ENCODE data around the gene SETSIP.
"Not testable (repeated sequence)": the region's sequence is repeated elsewhere in the genome, so short reads cannot be mapped to it uniquely, and the experiment has no call there.

The SETSIP gene, protein sequence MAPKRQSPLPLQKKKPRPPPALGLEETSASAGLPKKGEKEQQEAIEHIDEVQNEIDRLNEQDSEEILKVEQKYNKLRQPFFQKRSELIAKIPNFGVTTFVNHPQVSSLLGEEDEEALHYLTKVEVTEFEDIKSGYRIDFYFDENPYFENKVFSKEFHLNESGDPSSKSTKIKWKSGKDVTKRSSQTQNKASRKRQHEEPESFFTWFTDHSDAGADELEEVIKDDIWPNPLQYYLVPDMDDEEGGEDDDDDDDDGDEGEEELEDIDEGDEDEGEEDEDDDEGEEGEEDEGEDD

DNA sequence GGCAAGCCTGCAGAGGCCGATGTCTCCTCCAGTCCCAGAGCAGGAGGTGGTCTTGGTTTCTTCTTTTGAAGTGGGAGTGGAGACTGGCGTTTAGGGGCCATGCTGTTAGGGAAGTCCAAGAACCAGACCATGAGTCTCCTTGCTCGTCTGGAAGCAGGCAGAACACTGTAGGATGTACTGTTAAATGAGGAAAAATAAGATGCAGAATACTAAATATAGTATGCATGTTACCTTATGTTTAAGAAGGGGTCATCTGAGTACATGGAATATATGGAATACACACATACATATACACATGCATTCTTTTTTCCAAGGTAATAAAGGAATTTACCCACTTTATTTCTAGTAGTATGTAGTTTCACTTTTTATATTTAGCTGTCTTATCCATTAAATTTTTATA, at the start of gene SETSIP:
TSS of gene SETSIP (minus strand) at position 101 of the 400 bp plus-strand sequence. CDS start at position 101, 0 bp downstream.
- no peak for DNase-seq (ENCODE audit: low spot score)

DNA sequence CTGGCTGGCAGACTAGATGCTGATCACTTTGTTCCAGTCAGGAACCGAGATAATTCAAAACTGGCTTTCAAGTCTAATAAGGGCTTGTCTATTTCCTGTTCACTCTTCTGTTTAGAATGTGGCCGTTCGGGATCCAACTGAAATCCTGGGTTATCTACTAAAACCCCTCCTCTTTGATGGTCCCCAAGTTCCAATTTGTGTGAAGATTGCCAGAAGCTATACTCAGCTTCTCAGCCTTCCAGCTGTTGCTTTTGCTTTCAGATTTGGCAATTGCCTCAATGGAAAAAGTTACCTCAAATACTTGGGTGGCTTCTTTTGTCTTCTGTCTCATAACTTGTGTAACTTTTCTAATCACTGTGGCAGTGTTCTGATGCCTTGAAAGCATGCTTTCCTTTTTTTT, 48.7 kb upstream of the SETSIP start:
- no peak for DNase-seq (ENCODE audit: low spot score)

DNA sequence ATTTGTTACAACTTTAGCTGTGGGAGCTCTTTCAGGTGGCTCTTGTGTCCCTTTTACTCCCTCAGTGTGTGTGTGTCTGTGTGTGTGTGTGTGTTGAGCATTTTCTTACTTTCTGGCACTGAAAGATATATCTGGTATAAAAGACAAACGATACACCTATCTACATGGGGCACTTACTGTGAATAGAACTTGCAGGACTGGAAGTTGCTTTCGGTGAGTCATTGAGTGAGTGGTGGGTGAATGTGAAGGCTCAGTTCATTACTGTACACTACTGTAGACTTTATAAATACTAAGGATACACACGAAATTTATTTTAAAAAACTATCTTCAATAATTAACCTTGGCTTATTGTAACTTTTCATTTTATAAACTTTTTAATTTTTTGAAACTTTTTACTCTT, 43.6 kb upstream of the SETSIP start:
- no peak for DNase-seq (ENCODE audit: low spot score)

DNA sequence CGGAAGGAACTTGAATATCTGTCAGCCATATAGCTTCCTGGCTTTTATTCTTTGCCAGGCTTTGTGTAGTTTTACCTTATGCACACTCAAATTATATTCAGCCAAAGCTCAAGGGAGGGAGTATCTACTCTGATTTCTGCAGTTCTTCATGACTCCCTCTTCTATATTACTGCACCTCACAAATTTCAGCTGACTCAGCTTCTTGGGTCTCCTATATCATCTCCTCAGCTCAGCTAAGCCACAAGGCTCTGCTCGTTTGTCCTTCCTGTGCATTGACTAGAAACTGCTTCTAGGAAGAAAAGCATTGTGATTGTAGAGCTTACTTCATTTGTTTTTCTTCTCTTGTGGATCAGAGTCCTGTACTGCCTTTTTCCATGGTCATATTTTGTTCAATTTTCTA, 42.3 kb upstream of the SETSIP start:
- no peak for DNase-seq (ENCODE audit: low spot score)

DNA sequence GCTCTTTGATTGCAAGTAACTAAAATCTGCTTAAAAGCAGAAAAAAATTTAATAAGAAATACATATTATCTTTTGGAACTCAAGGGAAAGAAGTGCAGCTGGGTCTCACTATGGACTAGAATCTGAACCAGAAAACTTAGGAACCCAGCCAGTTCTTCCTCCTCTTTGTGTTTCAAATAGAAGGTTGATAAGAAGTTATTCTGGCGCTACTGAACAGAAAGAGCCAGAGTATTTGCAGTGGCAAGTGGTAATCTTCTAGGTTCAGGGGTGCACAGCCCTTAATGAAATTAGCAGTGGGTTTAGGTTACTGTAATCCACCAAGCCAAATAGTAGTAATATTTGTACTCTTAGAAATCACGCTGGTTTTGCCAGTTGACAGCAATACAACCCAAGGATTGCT, 33.4 kb upstream of the SETSIP start:
- DNase-seq (ENCODE audit: low spot score), result no peak

DNA sequence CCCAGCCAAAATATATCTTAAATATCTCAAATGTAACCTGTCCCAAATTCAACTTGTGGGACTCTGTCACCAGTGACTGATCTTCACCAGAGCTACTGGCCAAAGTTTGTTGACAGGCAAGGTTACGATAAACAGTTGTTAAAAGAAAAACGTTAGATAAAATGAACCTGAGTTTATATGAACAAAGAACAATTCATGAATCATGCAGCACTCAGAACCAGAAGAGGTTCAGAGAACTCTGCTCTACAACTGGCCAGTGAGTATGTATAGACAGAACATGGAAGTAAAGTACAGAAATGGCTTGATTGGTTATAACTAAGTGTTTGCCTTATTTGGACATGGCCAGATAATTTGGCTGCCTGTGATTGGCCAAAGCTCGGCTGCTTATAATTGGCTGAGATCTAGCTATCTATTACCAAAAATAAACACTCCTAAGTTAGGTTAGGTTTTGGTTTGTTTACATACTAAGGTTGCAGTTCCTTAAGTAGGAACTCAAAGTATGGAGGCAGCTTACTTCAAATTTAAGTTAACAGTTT, 30.4 kb upstream of the SETSIP start:
- no peak for DNase-seq (ENCODE audit: low spot score)

DNA sequence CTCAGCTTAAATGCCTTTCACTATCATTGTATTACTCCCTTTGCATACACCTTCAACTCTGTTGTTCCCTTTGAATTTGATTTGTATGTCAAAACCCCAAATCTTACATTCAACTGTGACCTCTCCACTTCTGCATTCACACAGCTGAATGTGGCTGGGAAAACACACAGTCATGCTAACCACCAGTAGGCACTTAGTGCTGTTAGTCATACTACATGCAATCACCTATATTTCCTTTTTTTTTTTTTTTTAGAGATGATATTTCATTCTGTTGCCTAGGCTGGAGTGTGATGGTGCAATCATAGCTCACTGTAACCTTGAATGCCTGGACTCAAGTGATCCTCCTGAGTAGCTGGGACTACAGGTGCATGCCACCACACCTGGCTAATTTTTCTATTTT, 21.1 kb upstream of the SETSIP start:
- DNase-seq (ENCODE audit: low spot score), result no peak

DNA sequence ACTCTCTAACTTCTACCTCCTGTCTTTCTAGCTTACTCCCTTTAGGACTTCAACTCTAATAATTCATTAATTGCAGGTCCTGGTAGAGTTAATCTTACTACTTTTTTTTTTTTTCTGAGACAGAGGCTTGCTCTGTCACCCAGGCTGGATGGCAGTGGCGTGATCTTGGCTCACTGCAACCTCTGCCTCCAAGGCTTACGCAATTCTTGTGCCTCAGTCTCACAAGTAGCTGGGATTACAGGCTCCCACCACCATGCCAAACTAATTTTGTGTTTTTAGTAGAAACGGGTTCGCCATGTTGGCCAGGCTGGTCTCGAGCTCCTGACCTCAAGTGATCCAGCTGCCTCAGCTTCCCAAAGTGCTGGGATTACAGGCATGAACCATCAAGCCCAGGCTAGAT, 20.7 kb upstream of the SETSIP start:
- no peak for DNase-seq (ENCODE audit: low spot score)

DNA sequence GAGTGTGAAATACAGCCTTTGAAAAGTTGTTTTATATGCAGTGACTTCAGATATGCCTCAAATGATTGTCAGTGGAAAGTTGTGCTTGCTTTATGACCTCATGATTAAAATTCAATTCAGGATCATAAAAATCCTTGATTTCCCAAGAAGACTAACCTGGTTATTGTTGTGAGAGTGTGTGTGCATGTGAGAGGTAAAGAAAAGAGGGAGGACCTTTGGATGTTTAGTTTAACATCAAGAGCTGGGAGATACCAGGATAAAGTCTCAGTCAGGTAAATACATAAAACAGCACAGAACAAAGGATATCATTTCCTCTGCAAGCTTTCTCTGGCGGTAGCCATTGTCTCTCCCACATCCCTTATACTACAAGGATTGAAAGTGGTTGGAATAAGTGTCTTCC, 19.4 kb upstream of the SETSIP start:
- DNase-seq (ENCODE audit: low spot score), result no peak

DNA sequence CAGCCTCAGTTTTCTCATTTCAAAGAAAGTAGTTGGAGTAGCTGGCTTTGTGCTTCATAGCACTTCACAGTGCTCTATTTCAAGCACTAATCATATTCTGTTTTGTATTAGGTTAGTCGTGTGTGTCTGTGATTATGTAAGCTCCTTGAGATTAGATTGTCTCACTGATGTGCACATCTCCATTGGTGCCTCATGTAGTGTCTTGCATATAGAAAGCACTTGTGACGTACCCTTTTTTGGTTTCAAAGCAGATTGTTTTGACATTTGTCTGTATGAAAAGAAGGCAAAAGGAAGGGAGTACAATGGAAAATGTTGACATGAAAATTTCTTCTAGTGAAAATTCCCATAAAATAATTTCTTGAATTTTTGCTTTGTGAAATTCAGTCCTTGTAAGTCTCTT, 18.9 kb upstream of the SETSIP start:
- no peak for DNase-seq (ENCODE audit: low spot score)

DNA sequence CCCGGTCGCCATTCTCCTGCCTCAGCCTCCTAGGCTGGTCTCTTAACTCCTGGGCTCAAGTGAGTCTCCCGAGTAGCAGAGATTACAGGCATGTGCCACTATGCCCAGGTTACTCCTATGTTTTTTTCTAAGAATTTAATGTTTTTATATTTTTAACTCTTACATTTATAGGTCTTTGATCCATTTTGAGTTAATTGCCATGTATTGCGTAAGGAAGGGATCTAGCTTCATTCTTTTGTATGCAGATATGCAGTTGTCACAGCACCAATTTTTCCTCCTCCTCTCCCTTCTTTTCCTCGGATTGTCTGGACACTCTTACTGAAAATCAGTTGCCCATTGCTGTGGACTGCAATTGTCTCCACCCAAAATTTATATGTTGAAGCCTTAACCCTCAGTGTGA, 16.4 kb upstream of the SETSIP start:
- DNase-seq (ENCODE audit: low spot score), result no peak

DNA sequence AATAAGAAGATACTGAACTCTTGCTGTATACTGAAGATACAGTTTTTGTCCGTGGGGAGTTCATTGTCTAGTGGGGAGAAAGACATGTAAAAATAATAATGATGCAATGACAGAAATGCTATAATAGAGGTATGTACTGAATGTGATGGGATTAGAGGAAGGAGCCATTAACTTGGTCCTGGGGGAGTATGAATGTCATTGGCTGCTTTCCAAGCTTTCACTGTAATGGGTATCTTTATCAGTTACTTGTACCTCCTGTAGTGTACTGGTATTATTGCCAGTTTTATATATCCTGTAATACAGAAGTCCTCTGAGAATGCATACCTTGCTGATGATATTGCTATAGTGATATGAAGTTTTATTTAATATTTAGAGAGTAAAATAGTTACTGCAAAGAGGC, 12.3 kb upstream of the SETSIP start:
- DNase-seq (ENCODE audit: low spot score), result no peak

DNA sequence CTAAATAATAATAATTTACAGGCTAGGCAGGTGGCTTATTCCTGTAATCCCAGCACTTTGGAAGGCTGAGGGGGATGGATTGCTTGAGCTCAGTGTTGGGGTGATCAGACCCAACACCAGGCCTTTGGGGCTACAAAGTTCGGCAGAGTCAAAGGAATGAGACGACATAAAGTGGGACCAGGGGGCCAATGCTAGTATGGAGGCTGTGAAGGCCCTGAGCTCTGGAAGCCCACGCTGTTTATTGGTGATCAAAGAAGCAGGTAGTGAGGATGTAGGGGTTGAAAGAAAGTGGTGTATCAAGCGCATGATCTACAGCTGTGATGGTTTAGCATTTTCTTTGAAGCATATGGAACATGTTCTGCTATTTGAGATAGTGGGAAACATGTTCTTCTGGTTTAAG, 10.5 kb upstream of the SETSIP start:
- no peak for DNase-seq (ENCODE audit: low spot score)

DNA sequence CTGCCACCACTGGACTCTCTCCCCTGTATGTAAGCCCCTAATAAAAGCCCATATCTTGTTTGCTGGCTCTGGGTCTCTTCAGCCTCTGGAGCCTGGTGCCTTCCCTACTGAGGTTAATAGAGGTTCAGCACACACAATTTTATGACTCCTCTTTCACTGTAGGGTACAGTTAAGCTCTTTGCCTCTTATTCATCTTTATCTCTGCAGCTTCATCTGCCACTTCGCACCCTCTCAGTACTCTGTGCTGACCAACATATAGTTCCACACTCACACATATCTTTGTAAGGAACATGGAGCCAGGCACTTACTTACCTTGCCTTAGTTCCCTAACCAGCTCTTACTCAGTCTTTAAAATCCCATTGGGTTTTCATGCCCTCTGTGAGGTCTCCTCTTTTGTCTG, 9.4 kb upstream of the SETSIP start:
- DNase-seq (ENCODE audit: low spot score), result no peak

DNA sequence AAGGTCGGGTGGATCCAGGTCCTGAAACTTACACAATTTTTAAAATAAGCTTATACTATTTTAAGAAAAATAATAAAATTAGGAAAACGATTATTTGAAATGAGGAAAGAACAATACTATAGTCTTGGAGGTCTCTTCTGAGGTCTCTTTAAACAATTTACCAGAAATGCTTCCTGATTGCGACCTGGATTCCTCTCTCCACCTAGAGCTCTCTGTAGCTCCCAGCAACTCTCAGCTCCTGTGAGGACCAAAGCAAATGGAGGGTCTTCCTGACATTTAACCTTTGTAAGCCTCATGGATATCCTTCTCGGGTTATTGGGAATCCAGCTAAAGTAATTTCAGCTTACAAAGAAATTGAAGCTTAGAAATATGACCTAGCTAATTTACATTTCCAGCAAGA, 5.8 kb upstream of the SETSIP start:
- no peak for DNase-seq (ENCODE audit: low spot score)

DNA sequence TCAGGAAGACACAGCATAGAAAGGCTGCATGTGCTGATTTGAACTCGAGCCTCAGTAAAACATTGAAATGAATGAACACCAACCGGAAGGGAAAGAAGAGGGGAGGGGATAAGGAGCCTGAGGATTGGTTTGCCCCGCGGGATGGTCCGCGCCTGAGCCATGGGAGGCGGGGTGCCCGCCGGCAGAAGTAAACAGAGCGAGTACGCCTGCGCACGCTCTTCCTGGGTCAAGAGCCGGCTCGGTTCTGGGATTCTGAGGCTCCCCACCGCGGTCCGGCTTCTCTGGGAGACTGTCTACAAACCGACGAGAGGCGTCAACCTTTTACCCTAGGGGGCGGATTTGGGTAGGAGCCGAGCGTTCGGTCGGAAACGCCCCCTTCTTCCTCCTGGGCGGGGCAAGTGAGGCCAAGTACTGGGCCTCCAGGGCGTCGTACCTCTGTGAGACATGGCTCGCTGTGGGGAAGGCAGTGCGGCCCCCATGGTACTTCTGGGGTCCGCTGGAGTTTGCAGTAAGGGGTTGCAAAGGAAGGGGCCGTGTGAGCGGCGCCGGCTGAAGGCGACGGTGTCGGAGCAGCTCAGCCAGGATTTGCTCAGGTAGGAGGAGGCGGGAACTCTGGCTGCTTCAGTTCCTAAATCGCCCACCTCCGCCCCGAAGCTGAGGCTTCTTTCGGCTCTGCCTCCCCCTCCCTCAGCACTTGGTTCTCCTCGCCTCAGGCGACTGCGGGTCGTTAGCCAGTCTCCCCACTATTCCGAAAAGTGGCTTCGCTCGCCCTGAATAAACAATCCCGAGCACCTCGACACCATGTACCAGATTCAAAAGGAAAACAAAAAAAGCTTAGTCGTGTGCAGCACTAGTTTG, 5.1 kb upstream of the SETSIP start, which contains the start of gene BTBD8:
TSS of gene BTBD8 (plus strand) at position 218 of the 858 bp plus-strand sequence. CDS start at position 445, 227 bp downstream.
- DNase-seq (ENCODE audit: low spot score), result peak; percentile 84

DNA sequence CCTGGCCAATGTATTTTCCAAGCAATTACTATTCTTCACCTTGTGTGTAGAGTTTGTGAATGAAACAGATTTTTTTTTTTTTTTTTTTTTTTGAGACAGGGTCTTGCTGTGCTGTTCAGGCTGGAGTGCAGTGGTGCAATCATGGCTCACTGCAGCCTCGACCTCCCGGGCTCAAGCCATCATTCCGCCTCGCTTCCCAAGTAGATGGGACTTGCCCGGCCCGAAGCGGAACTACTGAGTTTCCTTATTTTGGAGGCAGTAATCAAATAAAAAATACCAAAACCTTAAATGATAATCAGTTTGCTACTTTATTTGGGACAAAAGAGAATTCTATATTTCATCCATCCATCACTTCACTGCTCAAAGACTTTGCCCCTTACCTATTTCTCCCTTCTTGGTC, 4.2 kb upstream of the SETSIP start:
- DNase-seq (ENCODE audit: low spot score), result no peak

DNA sequence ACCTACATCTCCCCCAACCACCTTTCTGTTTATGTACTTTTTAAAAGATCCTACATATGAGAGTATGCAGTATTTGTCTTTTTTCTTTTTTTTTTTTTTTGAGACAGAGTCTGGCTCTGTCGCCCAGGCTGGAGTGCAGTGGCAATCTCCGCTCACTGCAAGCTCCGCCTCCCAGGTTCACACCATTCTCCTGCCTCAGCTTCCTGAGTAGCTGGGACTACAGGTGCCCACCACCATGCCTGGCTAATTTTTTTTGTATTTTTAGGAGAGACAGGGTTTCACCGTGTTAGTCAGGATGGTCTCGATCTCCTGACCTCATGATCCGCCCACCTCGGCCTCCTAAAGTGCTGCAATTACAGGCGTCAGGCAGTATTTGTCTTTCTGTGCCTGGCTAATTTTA, 2.9 kb upstream of the SETSIP start:
- DNase-seq (ENCODE audit: low spot score), result not testable (repeated sequence)

DNA sequence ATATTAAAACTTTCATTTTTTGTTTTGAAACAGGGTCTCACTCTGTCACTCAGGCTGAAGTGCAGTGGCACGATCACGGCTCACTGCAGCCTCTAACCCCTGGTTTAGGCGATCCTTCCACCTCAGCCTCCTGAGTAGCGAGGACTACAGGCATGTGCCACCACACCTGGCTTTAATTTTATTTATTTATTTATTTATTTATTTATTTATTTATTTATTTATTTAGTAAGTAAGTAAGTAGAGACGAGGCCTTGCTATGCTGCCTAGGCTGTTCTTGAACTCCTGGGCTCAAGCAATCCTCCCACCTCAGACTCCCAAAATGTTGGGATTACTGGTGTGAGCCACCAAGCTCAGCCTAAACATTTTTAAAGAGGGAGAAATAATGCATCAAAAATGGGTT, 1.2 kb upstream of the SETSIP start:
- DNase-seq (ENCODE audit: low spot score), result no peak

DNA sequence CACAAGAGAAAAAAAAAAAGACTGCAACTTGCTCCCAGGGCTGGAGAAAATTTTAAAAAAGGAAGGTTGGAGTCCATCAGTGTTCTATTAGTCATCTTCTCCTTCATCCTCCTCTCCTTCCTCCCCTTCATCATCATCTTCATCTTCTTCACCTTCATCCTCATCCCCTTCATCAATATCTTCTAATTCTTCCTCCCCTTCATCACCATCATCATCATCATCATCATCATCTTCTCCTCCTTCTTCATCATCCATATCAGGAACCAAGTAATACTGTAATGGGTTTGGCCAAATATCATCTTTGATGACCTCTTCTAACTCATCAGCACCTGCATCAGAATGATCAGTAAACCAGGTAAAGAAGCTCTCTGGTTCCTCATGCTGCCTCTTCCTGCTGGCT, 765 bp downstream of the SETSIP start:
- DNase-seq (ENCODE audit: low spot score), result not testable (repeated sequence)

DNA sequence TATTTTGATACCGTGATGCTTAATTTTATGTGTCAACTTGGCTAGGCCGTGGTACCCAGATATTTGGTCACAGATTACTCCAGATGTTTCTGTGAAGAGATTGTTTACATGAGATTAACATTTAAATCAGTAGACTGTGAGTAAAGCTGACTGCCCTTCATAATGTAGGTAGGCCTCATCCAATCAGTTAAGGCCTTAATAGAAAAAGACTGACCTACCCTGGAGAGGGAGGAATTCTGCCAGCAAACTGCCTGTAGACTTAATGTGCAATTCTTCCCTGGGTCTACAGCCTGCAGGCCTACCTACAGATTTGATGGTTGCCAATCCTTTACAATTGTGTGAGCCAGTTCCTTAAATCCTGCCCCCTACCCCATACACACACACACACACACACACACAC, 4.3 kb downstream of the SETSIP start:
- DNase-seq (ENCODE audit: low spot score), result no peak

DNA sequence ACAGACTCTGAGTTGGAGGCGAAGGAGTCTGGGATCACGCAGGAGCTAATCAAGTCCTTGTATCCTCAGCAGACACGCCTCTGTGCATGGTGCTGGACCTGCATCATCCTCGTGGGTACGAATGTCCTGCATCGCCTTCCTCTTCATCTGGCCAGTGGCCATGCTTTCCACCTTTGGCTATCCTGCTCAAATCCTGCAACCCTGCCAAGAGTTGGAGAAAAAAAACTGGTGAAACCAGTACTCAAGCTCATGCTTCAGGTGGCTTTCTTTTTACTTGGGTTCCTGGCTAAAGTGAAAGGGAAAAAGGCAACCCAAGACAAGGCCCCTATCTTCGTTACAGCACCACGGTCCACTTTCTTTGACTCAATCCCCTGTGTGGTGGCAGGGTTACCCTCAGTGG, 8.9 kb downstream of the SETSIP start:
- DNase-seq (ENCODE audit: low spot score), result no peak

DNA sequence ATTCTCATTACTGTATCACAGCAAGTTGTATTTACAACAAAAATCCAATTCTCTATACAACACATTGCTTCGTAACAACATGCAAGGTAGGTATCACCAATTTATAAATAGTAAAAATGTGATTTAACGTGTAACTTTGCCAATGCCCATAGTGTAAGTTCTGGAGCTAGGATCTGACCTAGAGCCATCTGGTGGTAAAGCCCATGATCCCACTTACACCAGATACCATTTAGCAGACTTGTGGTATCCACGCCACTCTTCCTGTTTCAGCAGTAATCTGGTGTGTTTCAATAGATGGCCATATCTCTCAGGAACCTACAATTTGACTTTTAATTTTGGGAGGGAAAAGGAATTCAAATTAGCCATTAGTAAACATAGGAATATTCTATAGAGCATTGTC, 10.2 kb downstream of the SETSIP start:
- DNase-seq (ENCODE audit: low spot score), result no peak
